ENCODE measurements around the gene LRRC8C.

GRCh38 chr1:89711140-89711778 is 78.3 kb downstream of the LRRC8C start:
- TF ChIP-seq CTCF (IDR thresholded peaks at IDR 0.05 in 8 of 11, conservative IDR thresholded peaks at IDR 0.05 in 3 of 11) (no peak), POLR2A (IDR thresholded peaks at IDR 0.05) (no peak)

Measured in spleen (tissue), 7 donors.